ENCODE data around the gene SLC23A3. TPM values are rescaled to one million over a fixed set of nuclear protein-coding genes. Genes with fewer than 3 reads are reported as not detected.

The SLC23A3 gene
- total RNA-seq, 3 donors from 2014 or later (not counting 1 experiment from before 2014, with no cell fraction given), result 0.48 to 1.1 (median 0.89) TPM

DNA sequence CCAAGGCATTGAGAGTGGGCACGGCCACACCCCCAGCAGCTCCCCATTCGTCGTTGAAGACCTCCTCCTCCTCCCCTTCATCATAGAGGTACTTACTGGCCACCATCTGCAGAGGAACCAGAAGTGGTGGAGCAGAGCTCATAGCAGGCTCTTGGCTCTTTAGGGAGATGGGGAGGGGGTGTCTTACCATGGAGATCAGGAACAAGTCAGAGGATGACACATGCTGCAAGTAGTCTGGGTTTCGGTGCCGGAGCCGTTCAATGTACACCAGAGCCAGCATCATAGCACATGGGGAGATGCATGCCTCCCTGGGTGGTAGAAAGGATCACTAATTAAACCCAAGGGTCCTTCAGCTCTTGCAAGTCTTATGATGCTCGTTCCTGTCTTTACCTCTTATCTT, 5.0 kb upstream of the SLC23A3 start:
- H3K27ac Mint-ChIP-seq, result peak overlapping the region; percentile 99 to 100

GRCh38 chr2:219174146-219174545, 4.3 kb upstream of the SLC23A3 start:
- Histone ChIP-seq H3K4me1 (ENCODE audit: control insufficient read depth, insufficient read depth, low read length) (peaks cover 33% of the 10 kb centered on the region), H3K27me3 (ENCODE audit: control insufficient read depth, insufficient read depth, low read length) (no peaks in the 10 kb centered on the region), H3K27ac (ENCODE audit: low read length) (no peak overlapping the region), H3K36me3 (ENCODE audit: control insufficient read depth, insufficient read depth, low read length) (peaks cover 36% of the 10 kb centered on the region), H3K4me3 (ENCODE audit: low read length) (no peak overlapping the region), H3K9me3 (ENCODE audit: control insufficient read depth, insufficient read depth, low read length) (no peaks in the 10 kb centered on the region)
- Mint-ChIP-seq H3K4me3 (peak overlapping the region; percentile 60), H3K27ac (peak overlapping the region; percentile 41 to 43), H3K27me3 (ENCODE audit: low read depth in 2 of 2) (no peaks in the 10 kb centered on the region), H3K9me3 (no peaks in the 10 kb centered on the region), H3K4me1 (peaks cover 40 to 54% of the 10 kb centered on the region in 2 donors), H3K36me3 (peaks cover 9% of the 10 kb centered on the region)
- WGBS (ENCODE audit: insufficient coverage), result 92% methylated on average over 3 of the region's 3 CpGs
- TF ChIP-seq, protein P1, sequence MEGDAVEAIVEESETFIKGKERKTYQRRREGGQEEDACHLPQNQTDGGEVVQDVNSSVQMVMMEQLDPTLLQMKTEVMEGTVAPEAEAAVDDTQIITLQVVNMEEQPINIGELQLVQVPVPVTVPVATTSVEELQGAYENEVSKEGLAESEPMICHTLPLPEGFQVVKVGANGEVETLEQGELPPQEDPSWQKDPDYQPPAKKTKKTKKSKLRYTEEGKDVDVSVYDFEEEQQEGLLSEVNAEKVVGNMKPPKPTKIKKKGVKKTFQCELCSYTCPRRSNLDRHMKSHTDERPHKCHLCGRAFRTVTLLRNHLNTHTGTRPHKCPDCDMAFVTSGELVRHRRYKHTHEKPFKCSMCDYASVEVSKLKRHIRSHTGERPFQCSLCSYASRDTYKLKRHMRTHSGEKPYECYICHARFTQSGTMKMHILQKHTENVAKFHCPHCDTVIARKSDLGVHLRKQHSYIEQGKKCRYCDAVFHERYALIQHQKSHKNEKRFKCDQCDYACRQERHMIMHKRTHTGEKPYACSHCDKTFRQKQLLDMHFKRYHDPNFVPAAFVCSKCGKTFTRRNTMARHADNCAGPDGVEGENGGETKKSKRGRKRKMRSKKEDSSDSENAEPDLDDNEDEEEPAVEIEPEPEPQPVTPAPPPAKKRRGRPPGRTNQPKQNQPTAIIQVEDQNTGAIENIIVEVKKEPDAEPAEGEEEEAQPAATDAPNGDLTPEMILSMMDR (IDR thresholded peaks at IDR 0.05), result no peak
- intact Hi-C loops (cut with micrococcal nuclease), result loop anchor here (10.0 kb wide), 1 partner anchor 211 kb away; the partner anchor contains the start of gene DNPEP
- no peak for DNase-seq
- no peak for ATAC-seq

More for the DNA sequence above, 5.0 kb upstream of the SLC23A3 start:
- no peak for DNase-seq
- H3K36me3 ChIP-seq (ENCODE audit: control insufficient read depth, insufficient read depth, low read length), result peaks cover 39% of the 10 kb centered on the region
- Mint-ChIP-seq H3K27me3 (ENCODE audit: low read depth in 2 of 2) (no peaks in the 10 kb centered on the region), H3K9me3 (no peaks in the 10 kb centered on the region), H3K4me1 (peaks cover 44 to 58% of the 10 kb centered on the region in 2 donors), H3K4me3 (peak overlapping the region; percentile 60), H3K36me3 (peaks cover 9% of the 10 kb centered on the region)
- H3K27ac ChIP-seq (ENCODE audit: low read length), result no peak overlapping the region
- intact Hi-C loops (cut with micrococcal nuclease), result loop anchor here (5.0 to 10.0 kb wide), 2 partner anchors 210 to 278 kb away; partner anchors contain the start of gene DNPEP
- H3K9me3 ChIP-seq (ENCODE audit: control insufficient read depth, insufficient read depth, low read length), result no peaks in the 10 kb centered on the region
- no peaks in the 10 kb centered on the region for H3K27me3 ChIP-seq (ENCODE audit: control insufficient read depth, insufficient read depth, low read length)
- TF ChIP-seq, protein P1 (IDR thresholded peaks at IDR 0.05), result no peak
- peaks cover 38% of the 10 kb centered on the region for H3K4me1 ChIP-seq (ENCODE audit: control insufficient read depth, insufficient read depth, low read length)
- no peak overlapping the region for H3K4me3 ChIP-seq (ENCODE audit: low read length)
- WGBS (ENCODE audit: insufficient coverage), result 93% methylated on average over 7 of the region's 7 CpGs
- no peak for ATAC-seq

- H3K36me3 Mint-ChIP-seq, result peaks cover 9% of the 10 kb centered on the region
- intact Hi-C loops (cut with micrococcal nuclease), result loop anchor here (10.0 kb wide), 1 partner anchor 212 kb away; the partner anchor contains the start of gene DNPEP
- no peak overlapping the region for H3K27ac Mint-ChIP-seq
- peaks cover 34 to 47% of the 10 kb centered on the region in 2 donors for H3K4me1 Mint-ChIP-seq
- H3K9me3 Mint-ChIP-seq, result no peaks in the 10 kb centered on the region
- no peak overlapping the region for H3K4me3 Mint-ChIP-seq
- ATAC-seq (no peak), DNase-seq (no peak)
- H3K9me3 ChIP-seq (ENCODE audit: control insufficient read depth, insufficient read depth, low read length), result no peaks in the 10 kb centered on the region
- no peaks in the 10 kb centered on the region for H3K27me3 ChIP-seq (ENCODE audit: control insufficient read depth, insufficient read depth, low read length)
- H3K27ac ChIP-seq (ENCODE audit: low read length), result no peak overlapping the region
- 99% methylated on average over 6 of the region's 6 CpGs for WGBS (ENCODE audit: insufficient coverage)
- H3K36me3 ChIP-seq (ENCODE audit: control insufficient read depth, insufficient read depth, low read length), result peaks cover 36% of the 10 kb centered on the region
- no peaks in the 10 kb centered on the region for H3K27me3 Mint-ChIP-seq (ENCODE audit: low read depth in 2 of 2)
- no peak overlapping the region for H3K4me3 ChIP-seq (ENCODE audit: low read length)
- TF ChIP-seq, protein P1 (IDR thresholded peaks at IDR 0.05), result no peak
- peaks cover 26% of the 10 kb centered on the region for H3K4me1 ChIP-seq (ENCODE audit: control insufficient read depth, insufficient read depth, low read length)
Observed at GRCh38 chr2:219173176-219173575, 3.3 kb upstream of the SLC23A3 start.
